RPMI7951 (cell line): Measurements from ENCODE around the gene CAB39. TPM values are rescaled to one million over a fixed set of nuclear protein-coding genes. Genes with fewer than 3 reads are reported as not detected.
"Not testable (repeated sequence)": the region's sequence is repeated elsewhere in the genome, so short reads cannot be mapped to it uniquely, and the experiment has no call there.

Experiments
- DNase-seq: peaks from one replicate; pipeline ENCODE4 v3.0.0-alpha.2; 2012; ENCODE audit warnings: low read depth
- total RNA-seq: library from RNA; depleted of rRNA; stranded (reverse); fragments of >200 nt; shearing (Covaris generic); gene quantifications from 2 replicates; pipeline ENCODE4 v1.2.3, GENCODE V29; 2014

Gene CAB39
- total RNA-seq, 1 experiment from 2014 or later, result 101 TPM

DNA sequence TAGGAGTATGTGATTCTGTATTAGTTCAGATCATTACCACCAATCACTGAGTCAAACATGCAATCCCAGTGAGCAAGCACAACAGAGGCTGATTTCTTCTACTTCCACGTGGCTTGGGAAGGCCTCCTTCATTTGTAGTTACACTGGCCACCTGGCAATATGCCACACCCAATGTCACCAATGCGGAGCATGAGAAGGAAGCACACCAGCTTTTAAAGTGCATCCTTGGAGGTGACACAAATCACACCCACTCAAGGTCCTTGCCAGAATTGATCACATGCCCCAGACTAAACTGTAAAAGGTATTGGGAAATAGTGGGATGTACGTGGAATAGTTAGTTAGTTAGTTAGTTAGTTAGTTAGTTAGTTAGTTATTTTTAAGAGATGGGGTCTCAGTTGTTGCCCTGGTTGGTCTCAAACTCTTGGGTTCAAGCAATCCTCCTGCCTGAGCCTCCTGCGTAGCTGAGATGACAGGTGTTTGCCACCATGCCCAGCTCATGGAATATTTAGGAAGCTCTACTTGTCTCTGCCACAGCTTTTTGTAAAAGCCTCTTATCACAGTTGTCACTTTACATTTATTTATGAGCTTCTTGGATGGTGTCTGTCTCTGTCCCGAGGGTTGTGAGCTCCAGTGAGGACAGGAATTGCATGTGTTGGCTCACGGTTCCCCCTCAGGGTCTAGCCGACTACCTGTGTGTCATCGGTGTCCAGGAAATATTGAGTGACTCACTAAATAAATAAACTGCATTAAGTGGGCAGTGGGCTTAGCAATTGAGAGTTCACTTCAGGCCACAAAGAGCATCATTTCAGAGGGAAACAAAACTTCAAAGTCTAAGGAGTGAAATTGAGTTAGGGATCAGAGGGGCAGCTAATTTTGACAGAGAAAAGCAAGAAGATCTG is 28.1 kb upstream of the CAB39 start:
- peak; percentile 94 for DNase-seq

DNA sequence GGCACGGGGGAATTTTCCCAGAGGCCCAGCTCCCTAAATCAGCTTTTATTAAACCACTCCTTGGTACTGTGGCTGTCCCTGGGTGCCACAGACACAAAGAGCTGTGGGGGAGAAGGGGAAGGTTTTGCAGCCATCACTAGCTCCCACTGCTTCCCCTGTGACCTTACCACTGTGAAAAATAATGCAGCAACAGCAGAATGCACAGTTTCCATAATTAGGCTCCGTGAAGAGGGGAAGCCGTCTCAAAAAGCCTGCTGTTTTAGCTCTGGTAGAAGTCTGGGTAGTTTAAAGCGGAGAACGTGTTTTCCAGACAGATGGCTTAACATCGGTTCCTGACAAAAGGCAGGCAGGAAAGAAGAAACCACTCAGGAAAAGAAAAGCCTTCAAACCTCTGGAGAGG is 27.5 kb upstream of the CAB39 start:
- DNase-seq, result no peak

DNA sequence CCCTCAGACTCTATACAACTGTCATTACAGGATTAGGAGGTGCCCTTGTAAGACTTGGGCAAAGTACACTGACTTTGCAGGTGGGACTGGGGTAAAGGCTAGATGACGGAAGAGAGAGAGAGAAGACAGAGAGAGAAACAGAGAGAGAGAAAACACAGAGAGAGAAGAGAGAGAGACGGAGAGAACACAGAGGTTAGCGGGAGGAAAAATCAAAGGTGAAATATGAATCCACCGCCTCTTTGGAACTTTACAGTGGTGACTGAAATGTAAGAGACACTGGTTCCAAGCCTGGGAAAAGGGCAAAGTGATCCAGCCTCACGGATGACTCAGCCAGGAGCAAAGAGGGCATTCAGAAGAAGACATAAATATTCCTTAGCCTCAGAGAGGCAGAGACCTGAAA is 25.1 kb upstream of the CAB39 start:
- DNase-seq, result peak; percentile 78

DNA sequence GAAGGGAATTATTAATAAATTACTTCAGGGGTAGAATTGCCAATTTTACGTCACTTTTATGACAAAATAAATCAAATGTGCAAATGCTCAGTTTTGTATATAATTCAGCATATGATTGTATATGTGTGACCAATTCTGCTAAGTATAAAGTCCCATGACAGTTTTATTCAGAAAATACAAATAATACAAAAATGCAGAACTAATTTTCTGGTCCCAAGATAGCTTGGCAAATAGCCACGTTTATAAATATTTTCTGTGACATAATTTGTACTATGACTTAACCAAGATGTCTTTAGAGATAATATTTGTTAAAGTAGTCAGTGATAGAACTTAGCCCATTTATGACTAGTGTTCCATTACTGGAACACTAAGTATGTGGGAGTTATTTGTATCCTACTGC is 24.2 kb upstream of the CAB39 start:
- no peak for DNase-seq

DNA sequence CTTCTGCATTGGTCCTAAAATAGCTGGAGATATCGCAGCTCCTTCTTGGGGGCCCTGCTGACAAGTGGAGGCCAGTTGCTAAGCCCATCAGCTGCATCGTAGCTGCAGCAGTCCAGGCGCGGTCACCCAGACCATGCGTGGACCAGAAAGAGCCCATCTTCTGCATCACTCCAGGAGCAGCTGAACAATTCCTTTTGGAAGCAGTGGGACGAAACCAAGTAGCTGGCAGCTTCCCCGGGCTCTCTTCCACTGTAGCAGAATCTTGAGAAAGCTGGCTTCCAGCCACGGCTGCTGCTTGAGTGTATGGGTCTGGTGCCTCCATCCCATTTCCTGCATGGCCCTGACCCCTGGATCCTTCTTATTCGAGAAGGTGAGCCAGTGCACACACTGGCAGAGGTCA is 22.2 kb upstream of the CAB39 start:
- peak; percentile 67 for DNase-seq

DNA sequence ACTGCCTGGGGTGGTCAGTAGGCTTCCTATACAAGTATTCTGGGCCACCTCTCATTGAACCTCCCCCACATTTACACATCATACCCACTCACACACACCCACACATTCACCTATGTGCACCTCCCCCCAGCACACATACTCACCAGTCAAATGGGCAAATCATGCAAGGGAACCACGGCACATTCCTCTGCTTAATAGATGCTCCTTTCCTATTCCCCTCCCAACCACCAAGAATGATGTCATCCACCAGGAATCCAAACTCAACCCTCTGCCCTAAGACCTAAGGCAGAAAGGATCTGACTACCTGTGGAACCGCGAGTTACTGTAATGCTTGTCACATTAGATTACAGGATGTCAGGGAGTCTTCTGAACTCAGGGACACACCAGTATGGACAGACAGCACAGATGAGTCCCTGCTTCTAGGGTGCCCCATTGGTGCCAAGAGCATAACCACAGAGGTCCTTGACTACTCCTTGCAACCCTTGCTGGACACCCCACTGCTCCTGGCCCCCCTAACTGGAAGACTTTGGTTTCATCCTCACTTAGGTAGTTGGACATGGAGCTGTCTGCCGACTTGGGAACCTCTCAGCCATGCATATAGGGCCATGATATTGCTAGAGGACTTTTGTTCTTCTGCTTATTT is 21.5 kb upstream of the CAB39 start:
- DNase-seq, result peak; percentile 89

DNA sequence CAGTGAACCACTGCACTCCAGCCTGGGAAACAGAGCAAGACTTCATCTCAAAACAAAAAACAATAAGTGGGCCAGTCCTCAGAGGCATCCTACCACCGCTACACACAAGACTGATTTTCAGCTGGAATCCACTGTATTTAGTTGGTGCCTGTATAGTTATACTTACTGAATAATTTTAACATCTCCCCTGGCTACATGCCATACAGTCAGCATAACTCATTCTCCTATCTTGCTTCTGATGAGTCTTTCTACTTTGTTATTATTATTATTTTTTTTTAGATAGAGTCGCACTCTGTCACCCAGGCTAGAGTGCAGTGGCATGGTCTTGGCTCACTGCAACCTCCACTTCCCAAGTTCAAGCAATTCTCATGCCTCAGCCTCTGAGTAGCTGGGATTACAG is 19.9 kb upstream of the CAB39 start:
- no peak for DNase-seq

DNA sequence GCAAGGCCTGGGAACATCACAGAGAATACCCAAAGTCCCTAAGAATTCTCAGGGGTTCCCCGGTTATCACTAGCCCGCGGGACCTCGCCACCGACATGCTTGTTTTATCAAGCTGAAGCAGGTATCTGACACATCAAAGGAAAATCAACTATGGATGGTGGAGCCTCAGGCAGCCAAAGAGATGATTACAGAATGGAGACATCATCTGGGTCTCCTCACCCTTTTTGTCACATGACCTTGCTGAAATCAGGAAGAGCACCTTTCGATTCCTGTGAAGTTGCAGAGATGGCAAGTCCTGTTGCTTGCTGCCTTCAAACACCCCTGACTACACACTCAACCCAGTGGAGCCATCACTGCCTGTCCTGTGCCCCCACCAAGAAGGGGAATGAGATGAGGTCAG is 19.2 kb upstream of the CAB39 start:
- no peak for DNase-seq

DNA sequence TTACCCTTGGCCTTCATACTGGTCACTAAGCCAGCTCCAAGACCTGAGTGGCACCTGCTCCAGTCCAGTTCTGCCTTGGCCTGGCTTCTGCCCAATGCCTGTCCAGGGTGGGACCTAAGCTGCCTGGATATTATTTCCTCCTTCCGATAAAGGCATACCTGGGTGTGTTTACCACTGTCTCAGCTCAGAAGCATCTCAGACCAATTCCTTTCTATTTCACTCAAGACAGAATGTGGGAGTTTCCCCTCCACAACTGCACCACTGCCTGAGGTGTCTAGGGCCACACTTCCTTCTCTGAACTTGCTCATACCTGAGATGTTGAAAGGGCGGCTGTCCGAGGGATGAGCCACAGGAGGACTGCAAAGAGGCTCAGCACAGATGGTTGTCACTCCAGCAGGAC is 18.4 kb upstream of the CAB39 start:
- no peak for DNase-seq

DNA sequence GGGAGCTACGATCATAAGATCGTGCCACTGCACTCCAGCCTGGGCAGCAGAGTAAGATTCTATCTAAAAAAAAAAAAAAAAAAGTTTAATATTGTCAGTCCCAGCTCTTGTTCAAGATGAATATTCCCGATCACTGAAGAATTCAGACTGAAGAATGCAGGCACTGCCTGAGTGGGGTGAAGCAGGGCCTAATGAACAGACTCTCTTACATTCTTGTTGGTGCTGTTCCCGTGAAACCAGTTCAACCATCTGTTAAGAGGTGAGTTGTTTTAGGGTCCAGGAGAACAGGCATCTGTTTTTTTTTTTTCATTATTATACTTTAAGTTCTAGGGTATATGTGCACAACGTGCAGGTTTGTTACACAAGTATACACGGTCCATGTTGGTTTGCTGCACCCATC is 17.1 kb upstream of the CAB39 start:
- DNase-seq, result no peak

DNA sequence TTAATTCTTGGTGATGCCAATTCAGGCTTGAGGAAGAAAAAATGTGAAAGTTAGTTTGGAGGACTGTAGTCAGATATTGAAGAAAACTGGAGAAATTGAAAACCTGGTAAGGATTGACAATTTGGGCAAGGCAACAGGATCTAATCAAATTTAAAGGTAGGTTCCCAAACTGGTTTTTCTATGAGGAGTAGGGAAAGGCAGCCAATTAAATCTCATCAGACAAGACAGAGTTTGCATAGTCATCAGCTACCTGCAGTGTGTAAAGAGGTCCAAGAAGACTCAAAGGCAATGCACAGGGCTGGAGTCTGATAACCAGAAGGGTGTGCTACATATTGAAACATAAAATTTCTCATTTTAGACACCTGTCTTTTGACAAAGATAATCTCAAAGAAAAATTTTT is 16.0 kb upstream of the CAB39 start:
- no peak for DNase-seq

DNA sequence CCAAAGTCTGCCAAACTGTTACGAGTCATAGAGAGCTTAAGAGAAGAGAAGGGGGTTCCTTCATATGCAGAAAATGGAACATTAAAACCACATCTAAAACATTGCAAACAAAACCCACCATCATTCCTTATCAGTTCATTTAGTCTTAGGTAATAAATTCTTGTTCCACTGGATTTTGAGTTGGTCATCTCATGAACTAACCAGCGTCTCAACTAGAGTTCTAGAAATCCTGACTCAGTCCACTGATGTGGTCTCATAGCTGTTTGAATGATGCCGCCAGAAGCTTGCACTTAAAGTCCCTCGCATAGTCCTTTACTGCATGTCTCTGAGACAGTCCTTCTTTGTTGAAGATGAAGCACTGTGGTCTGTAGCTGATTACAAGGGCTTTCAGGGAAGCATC is 15.0 kb upstream of the CAB39 start:
- peak; percentile 75 for DNase-seq

DNA sequence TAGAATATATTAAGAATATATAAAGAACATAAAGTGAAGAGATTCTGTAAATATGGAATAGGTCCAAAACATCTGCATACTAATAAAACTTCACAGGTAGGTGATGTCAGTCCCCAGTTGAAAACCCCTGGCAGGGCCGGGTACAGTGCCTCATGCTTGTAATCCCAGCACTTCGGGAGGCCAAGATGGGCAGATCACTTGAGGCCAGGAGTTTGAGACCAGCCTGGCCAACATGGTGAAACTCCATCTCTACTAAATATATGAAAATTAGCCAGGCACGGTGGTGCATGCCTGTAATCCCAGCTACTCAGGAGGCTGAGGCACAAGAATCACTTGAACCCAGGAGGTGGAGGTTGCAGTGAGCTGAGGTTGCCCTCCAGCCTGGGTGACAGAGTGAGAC is 13.9 kb upstream of the CAB39 start:
- not testable (repeated sequence) for DNase-seq

DNA sequence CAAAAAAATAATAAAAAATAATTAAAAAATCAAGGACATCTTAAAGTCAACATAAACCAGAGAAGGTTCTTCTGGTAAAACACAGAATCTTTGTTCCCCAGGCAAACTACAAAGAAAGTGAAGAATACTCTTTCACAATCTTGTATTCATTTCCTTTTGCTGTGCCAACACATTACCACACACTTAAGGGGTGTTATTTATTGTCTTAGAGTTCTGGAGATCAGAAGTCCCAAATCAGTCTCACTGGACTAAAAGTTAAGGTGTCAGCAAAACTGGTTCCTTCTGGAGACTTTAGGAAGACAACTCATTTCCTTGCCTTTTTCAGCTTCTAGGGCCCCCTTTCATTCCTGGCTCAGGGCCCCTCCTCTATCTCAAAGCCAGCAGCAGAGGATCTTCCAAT is 12.2 kb upstream of the CAB39 start:
- DNase-seq, result no peak

DNA sequence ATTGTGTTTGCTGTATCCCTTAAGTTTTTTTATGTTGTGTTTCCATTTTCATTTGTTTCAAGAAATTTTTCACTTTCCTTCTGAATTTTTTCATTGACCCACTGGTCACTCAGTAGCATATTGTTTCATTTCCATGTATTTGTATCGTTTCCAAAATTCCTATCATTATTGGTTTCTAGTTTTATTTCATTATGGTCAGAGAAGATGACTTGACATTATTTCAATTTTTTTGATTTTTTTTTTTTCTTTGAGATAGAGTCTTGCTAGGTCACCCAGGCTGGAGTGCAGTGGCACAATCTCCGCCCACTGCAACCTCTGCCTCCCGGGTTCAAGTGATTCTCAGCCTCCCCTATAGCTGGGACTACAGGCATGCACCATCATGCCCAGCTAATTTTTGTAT is 11.3 kb upstream of the CAB39 start:
- no peak for DNase-seq

DNA sequence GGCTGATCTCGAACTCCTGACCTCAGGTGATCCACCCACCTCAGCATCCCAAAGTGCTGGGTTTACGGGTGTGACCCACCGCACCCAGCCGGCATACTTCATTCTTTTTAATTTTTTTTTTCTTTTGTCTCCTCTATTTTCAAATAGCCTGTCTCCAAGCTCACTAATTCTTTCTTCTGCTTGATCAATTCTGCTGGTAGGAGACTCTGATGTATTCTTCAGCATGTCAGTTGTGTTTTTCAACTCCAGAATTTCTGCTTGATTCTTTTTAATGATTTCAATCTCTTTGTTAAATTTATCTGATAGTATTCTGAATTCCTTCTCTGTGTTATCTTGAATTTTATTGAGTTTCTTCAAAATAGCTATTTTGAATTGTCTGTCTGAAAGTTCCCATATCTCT is 10.2 kb upstream of the CAB39 start:
- DNase-seq, result not testable (repeated sequence)

DNA sequence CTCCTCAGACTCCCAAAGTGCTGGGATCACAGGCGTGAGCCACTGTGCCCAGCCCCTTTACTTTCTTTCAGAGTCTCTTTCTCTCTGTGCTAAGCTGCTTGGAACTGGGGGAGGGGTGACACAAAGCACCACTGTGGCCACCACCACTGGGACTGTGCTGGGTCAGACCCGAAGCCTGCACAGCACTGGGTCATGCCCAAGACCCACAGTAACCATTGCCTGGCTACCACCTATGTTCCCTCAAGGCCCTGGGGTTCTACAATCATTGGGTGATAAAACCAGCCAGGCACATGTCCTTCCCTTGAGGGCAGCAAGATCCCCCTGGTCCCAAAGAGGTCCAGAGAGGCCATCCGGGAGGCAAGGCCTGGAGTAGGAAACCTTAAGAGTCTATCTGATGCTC is 9.1 kb upstream of the CAB39 start:
- no peak for DNase-seq

DNA sequence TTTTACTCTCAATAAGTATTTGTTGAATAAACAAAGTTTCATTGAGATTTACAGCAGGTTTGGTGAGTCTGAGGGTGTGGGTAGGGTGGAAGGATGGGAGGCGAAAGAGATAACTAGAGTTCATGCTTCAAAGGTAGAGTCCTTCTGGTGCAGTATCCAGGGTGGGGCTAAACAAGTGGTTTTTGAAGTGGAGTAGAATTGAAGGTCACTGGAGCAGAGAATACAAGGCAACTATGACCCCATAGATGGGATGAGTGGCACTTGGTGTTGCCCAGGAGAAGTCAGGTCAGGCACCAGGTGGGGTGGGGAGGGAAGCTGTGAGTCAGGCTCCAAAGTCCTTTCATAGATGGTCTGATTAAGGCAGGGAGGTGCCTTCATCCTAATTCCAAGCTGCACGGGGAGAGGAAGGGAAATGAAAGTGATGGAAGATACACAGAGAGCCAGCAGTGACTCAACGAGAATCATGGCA is 6.6 kb upstream of the CAB39 start:
- DNase-seq, result peak; percentile 40

DNA sequence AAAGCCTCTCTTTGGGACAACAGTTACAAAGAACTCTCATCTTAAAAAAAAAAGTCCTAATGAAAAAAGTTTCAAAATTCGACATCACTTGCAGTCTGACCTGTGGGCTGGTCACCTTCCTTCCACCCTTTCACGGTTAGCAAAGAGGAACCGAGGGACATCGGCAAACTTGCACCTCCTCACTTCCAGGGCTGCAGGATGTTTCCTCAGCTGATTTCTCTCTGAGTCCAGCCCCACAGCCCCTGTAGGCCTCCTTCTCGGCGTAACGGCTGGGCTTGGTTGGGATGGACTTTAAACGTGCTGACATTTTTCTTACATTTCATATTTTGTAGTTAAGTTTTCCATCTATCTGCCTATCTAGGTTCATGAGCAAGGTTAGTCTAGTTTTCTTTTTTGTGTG is 5.7 kb upstream of the CAB39 start:
- no peak for DNase-seq

DNA sequence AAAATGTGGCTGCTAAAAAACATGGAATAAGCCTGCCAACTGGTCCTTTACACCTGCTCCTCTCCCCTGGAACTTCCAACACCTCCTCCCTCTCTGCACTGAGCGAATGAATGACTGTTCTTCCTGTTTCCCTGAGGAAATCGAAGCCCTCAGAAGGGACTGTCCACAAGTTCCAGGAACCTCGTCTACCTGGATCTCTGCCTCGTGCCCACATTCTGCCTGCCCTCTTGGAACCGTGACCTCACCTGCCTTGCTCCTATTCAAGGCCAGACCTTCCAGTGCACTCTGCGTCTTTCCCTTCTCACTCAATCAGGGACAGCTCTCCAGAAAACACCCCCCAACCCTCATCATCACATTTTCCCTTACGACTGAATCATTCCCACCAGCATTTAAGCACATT is 4.4 kb upstream of the CAB39 start:
- no peak for DNase-seq

DNA sequence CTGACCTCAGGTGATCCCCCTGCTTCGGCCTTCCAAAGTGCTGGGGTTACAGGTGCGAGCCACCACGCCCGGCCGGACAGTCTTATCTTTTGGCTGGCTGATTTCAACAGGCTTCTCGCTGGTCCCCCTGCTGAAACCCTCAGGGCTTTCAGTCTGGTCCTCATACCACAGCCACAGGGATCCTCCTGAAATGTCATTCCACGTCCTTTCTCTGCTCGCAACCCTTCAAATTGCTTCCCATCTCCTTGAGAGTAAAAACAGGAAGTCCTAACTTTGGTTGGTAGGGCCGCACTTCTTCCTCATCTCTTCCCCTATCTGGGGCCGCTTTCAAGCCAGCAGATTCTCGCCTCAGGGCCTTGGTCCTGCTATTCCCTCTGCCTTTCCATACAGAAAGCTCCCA is 1.4 kb upstream of the CAB39 start:
- DNase-seq, result no peak

DNA sequence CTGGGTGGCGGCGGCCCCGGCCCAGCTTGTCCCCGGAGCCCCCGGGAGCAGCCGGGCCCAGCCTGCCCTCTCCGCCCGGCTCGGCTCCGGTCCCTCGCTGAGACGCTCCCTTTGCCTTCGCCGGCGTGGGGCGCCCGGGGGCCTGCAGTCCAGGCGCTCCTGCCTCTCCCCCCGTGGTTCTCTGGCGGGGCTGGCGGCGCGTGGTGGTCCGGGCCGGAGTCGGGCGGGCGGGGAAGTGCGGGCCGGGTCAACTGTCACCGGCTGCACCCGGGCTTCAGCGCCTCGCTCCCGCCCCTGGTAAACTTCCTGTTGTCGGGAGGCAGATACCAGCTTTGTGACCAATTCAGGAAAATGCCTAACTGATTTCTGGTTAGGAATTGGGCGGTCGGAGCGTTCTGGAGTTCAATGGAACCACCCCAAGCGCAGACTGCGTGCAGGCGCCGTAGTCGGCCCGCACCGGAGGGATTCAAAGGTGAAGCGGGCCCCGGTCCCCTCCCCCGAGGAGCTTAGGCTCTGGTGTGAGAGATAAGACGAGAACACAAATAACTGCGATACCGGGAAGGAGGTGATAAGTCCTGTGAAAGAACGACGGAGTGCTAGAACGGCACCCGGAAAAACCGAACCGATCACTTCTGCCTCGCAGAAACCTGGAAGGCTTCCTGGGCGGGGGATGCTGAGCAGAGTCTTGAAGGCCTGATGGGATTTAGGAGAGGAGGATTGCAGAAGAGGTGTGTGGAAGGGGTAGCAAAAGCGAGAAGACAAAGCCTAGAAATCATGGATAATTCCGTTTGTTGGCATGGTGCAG is 891 bp downstream of the CAB39 start:
- peak; percentile 37 for DNase-seq

DNA sequence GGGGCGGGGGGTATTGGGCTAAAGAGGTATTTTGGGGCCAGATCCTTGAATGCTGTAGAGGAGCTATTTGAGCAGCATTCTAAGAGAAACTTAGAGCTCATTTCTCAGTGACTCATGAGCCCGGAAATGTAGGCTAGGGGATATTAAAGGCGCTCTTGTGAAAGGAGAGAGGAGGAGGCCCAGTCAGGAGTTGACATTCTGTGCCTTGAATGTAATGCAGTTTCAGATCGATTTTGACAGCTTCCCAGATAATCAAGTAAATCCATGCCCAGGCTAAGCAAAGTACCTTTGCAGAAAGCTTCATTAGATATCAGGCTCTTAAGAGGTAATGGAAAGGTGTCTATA is 1.5 kb downstream of the CAB39 start:
- DNase-seq, result peak; percentile 79
